ENCODE results near the gene DSC3. TPM values are rescaled to one million over a fixed set of nuclear protein-coding genes. Genes with fewer than 3 reads are reported as not detected.
"Not testable (repeated sequence)": the region's sequence is repeated elsewhere in the genome, so short reads cannot be mapped to it uniquely, and the experiment has no call there.

Gene DSC3
- total and polyA plus RNA-seq, 2 donors, result 1.7 to 9.4 TPM

GRCh38 chr18:30982285-30982992 is 60.1 kb downstream of the DSC3 start:
- 70% methylated on average over 11 of the region's 11 CpGs for WGBS
- DNase-seq (ENCODE audit: extremely low spot score), result no peak
- H3K4me3 ChIP-seq (ENCODE audit: low read depth, low read length), result no peak overlapping the region
- H3K27ac ChIP-seq (ENCODE audit: low read depth), result no peak overlapping the region
- H3K36me3 ChIP-seq (ENCODE audit: insufficient read depth), result no peaks in the 10 kb centered on the region
- no peaks in the 10 kb centered on the region for H3K4me1 ChIP-seq (ENCODE audit: insufficient read depth)

GRCh38 chr18:30978091-30978490 is 64.5 kb downstream of the DSC3 start:
- H3K36me3 ChIP-seq (ENCODE audit: insufficient read depth), result not testable (repeated sequence)
- WGBS, result 86% methylated on average over 4 of the region's 4 CpGs

GRCh38 chr18:30971338-30971956 is 71.1 kb downstream of the DSC3 start:
- no peak overlapping the region for H3K4me3 ChIP-seq (ENCODE audit: low read depth, low read length)
- H3K36me3 ChIP-seq (ENCODE audit: insufficient read depth), result no peaks in the 10 kb centered on the region
- H3K4me1 ChIP-seq (ENCODE audit: insufficient read depth), result no peaks in the 10 kb centered on the region
- H3K27ac ChIP-seq (ENCODE audit: low read depth), result no peak overlapping the region
- DNase-seq (ENCODE audit: extremely low spot score), result no peak
- WGBS, result 0% methylated on average over 1 of the region's 1 CpG

More at GRCh38 chr18:30978091-30978490, 64.5 kb downstream of the DSC3 start:
- H3K27ac ChIP-seq (ENCODE audit: low read depth); H3K4me3 ChIP-seq (ENCODE audit: low read depth, low read length); DNase-seq (ENCODE audit: extremely low spot score); H3K4me1 ChIP-seq (ENCODE audit: insufficient read depth): not testable (repeated sequence)

- DNase-seq (ENCODE audit: extremely low spot score), result peak; percentile 28
- H3K4me1 ChIP-seq (ENCODE audit: insufficient read depth), result no peaks in the 10 kb centered on the region
- no peak overlapping the region for H3K27ac ChIP-seq (ENCODE audit: low read depth)
- H3K4me3 ChIP-seq (ENCODE audit: low read depth, low read length), result no peak overlapping the region
- WGBS, result 45% methylated on average over 7 of the region's 7 CpGs
- no peaks in the 10 kb centered on the region for H3K36me3 ChIP-seq (ENCODE audit: insufficient read depth)
Observed at GRCh38 chr18:30970196-30970816, 72.2 kb downstream of the DSC3 start.

GRCh38 chr18:30969670-30970170 is 72.8 kb downstream of the DSC3 start:
- WGBS, result 80% methylated on average over 4 of the region's 4 CpGs
- H3K36me3 ChIP-seq (ENCODE audit: insufficient read depth), result no peaks in the 10 kb centered on the region
- H3K4me3 ChIP-seq (ENCODE audit: low read depth, low read length), result no peak overlapping the region
- H3K27ac ChIP-seq (ENCODE audit: low read depth), result no peak overlapping the region
- no peaks in the 10 kb centered on the region for H3K4me1 ChIP-seq (ENCODE audit: insufficient read depth)
- DNase-seq (ENCODE audit: extremely low spot score), result no peak

- no peak for DNase-seq (ENCODE audit: extremely low spot score)
- Histone ChIP-seq H3K4me3 (ENCODE audit: low read depth, low read length) (no peak overlapping the region), H3K27ac (ENCODE audit: low read depth) (no peak overlapping the region), H3K36me3 (ENCODE audit: insufficient read depth) (no peaks in the 10 kb centered on the region), H3K4me1 (ENCODE audit: insufficient read depth) (no peaks in the 10 kb centered on the region)
- WGBS, result 81% methylated on average over 4 of the region's 4 CpGs
Observed at GRCh38 chr18:30967701-30968100, 74.8 kb downstream of the DSC3 start.

DNA sequence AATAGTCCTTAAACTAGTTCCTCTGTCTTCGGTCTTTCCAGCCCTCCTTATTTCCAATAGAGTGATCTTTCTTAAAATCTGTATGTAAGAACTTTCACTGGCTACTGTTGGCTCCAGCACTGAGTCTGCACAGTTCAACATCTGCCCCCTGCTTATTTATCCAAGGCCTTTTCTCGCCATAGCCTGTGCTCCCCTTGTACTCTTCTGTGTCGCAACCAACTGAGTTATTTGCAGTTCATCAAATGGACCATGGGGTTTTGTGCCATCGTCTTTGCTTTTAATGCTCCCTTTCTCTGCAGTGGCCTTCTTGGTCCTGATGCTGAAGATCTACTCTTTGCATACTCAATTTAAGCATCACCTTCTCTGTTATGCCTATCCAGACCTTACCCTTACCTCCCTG is 77.3 kb downstream of the DSC3 start:
- Histone ChIP-seq H3K4me1 (ENCODE audit: insufficient read depth) (no peaks in the 10 kb centered on the region), H3K27ac (ENCODE audit: low read depth) (no peak overlapping the region), H3K4me3 (ENCODE audit: low read depth, low read length) (no peak overlapping the region), H3K36me3 (ENCODE audit: insufficient read depth) (no peaks in the 10 kb centered on the region)
- no peak for DNase-seq (ENCODE audit: extremely low spot score)
- WGBS, result 89% methylated on average over 4 of the region's 4 CpGs

- H3K4me1 ChIP-seq (ENCODE audit: insufficient read depth), result no peaks in the 10 kb centered on the region
- no peak overlapping the region for H3K4me3 ChIP-seq (ENCODE audit: low read depth, low read length)
- no peaks in the 10 kb centered on the region for H3K36me3 ChIP-seq (ENCODE audit: insufficient read depth)
- 96% methylated on average over 6 of the region's 6 CpGs for WGBS
- no peak overlapping the region for H3K27ac ChIP-seq (ENCODE audit: low read depth)
- no peak for DNase-seq (ENCODE audit: extremely low spot score)
Observed at GRCh38 chr18:30960661-30961060, 81.9 kb downstream of the DSC3 start.

- no peaks in the 10 kb centered on the region for H3K4me1 ChIP-seq (ENCODE audit: insufficient read depth)
- no peaks in the 10 kb centered on the region for H3K36me3 ChIP-seq (ENCODE audit: insufficient read depth)
- H3K27ac ChIP-seq (ENCODE audit: low read depth), result no peak overlapping the region
- 67% methylated on average over 2 of the region's 2 CpGs for WGBS
- H3K4me3 ChIP-seq (ENCODE audit: low read depth, low read length), result no peak overlapping the region
- no peak for DNase-seq (ENCODE audit: extremely low spot score)
Observed at GRCh38 chr18:30957066-30957465, 85.5 kb downstream of the DSC3 start.

DNA sequence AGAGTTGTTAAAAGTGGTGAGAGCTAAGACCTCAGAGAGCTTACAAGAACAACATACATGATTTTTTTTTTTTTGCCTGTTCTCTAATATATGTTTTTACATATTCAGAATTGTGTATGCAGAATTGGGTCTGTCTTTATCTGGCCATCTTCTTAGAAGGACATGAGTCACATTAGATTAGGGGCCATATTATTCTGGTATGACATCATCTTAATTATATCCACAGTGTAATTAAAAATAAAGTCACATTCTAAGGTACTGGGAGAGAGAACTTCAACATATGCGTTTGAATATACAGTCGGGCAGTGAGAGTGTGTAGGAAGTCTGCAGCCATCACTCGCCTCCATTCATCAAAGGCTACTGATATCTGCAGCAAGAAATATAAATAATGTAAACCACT is 88.3 kb downstream of the DSC3 start:
- no peak for DNase-seq (ENCODE audit: extremely low spot score)
- Histone ChIP-seq H3K4me3 (ENCODE audit: low read depth, low read length) (no peak overlapping the region), H3K36me3 (ENCODE audit: insufficient read depth) (no peaks in the 10 kb centered on the region), H3K4me1 (ENCODE audit: insufficient read depth) (no peaks in the 10 kb centered on the region), H3K27ac (ENCODE audit: low read depth) (no peak overlapping the region)
- 67% methylated on average over 3 of the region's 3 CpGs for WGBS

DNA sequence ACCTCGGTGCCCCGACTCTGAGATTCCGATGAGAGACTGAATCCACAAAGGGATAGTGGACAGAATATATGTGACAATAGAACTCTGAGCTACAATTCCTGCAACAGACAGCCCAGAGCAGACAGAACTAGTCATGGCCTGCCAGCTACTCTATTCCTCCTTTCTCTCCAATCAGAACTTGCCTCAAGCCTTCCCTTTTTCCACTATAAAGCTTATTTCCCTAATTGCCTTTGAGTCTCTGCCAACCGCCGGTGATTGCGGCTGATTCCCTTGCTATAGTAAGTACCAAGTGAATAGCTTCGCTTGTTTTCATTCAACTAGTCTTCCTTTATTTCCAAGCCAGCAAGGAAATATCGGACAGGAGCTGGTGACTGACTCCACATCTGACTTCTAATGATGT is 96.8 kb downstream of the DSC3 start:
- Histone ChIP-seq H3K27ac (ENCODE audit: low read depth) (no peak overlapping the region), H3K4me1 (ENCODE audit: insufficient read depth) (no peaks in the 10 kb centered on the region), H3K4me3 (ENCODE audit: low read depth, low read length) (no peak overlapping the region), H3K36me3 (ENCODE audit: insufficient read depth) (no peaks in the 10 kb centered on the region)
- 79% methylated on average over 8 of the region's 8 CpGs for WGBS
- DNase-seq (ENCODE audit: extremely low spot score), result no peak

DNA sequence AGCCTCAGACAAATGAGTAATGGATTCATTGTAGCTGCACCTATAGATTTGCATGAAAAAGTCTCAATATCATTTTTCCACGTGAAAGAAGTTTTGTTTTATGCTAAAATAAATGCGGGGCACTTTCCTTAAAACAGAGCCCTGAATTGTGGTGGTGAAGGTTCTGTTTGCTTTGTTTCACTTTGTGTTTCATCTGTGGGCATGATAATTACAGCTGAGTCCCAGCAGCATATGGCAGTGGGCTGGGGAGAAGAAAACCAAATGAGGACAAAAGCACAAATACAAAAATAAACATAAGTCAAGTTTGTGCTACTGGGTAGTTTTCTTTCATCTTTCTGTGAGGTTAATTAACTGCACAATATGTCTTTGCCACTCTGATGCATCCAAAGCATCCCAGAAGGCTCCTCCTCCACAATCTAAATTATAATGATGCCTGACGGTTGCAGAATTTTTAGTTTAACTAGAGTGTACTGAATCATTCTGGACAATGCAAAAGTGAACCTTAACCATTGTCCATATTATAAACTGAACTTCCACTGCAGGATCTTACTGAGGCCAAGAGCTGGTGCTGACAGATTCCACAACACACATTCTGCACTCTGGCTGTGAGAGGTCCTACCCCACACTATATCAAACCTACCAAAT is 97.6 kb downstream of the DSC3 start:
- Histone ChIP-seq H3K36me3 (ENCODE audit: insufficient read depth) (no peaks in the 10 kb centered on the region), H3K4me1 (ENCODE audit: insufficient read depth) (no peaks in the 10 kb centered on the region), H3K4me3 (ENCODE audit: low read depth, low read length) (no peak overlapping the region), H3K27ac (ENCODE audit: low read depth) (no peak overlapping the region)
- DNase-seq (ENCODE audit: extremely low spot score), result no peak
- 68% methylated on average over 3 of the region's 3 CpGs for WGBS

DNA sequence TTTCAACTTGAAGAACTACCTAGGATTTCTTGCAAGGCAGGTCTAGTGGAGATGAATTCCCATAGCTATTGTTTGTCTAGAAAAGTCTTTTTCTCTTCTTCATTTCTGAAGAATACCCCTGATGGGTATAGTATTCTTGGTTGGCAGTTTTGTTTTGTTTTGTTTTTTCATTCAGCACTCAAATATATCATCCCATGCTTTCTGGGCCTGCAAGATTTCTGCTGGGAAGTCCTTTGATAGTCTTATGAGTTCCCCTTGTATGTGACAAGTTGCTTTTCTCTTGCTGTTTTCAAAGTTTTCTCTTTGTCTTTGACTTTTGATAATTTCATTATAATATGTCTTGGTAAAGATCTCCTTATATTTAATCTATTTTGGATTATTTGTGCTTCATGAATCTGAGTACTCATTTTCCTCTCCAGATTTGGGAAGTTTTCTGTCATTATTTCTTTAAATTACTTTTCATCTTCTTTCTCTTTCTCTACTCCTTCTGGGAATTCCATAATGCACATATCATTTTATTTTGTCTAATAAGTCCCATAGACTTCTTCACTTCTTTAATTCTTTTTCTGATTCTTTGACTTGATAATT is 101.5 kb downstream of the DSC3 start:
- DNase-seq (ENCODE audit: extremely low spot score), result no peak
- no peaks in the 10 kb centered on the region for H3K36me3 ChIP-seq (ENCODE audit: insufficient read depth)
- H3K27ac ChIP-seq (ENCODE audit: low read depth), result no peak overlapping the region
- no peaks in the 10 kb centered on the region for H3K4me1 ChIP-seq (ENCODE audit: insufficient read depth)
- H3K4me3 ChIP-seq (ENCODE audit: low read depth, low read length), result no peak overlapping the region

All from urinary bladder (tissue), 4 donors.